ENCODE measurements around the gene FSIP1. TPM values are rescaled to one million over a fixed set of nuclear protein-coding genes. Genes with fewer than 3 reads are reported as not detected.

FSIP1 gene
- total RNA-seq, 1 experiment from 2014 or later, result 1.3 TPM

GRCh38 chr15:39629371-39629770 lies 153.3 kb downstream of the FSIP1 start:
- Mint-ChIP-seq H3K36me3 (ENCODE audit: insufficient read depth, unreplicated experiment) (no peaks in the 10 kb centered on the region), H3K27me3 (ENCODE audit: insufficient read depth, unreplicated experiment) (no peaks in the 10 kb centered on the region), H3K9me3 (ENCODE audit: unreplicated experiment) (no peaks in the 10 kb centered on the region), H3K4me3 (ENCODE audit: unreplicated experiment) (no peak overlapping the region), H3K4me1 (ENCODE audit: low read depth, unreplicated experiment) (peaks cover 7% of the 10 kb centered on the region), H3K27ac (ENCODE audit: unreplicated experiment) (no peak overlapping the region)
- Histone ChIP-seq H3K4me1 (0 out of 2 replicates have a peak, but pooled peaks cover 4% of the 10 kb centered on the region), H3K36me3 (ENCODE audit: control insufficient read depth, insufficient read depth, low read length) (no peaks in the 10 kb centered on the region), H3K4me3 (ENCODE audit: low read depth, low read length) (no peak overlapping the region), H3K27me3 (replicated peaks; ENCODE audit: control insufficient read depth, insufficient read depth, low read length) (no peaks in the 10 kb centered on the region), H3K9me3 (no peaks in the 10 kb centered on the region)
- ChIA-PET POLR2A (no interaction called here), CTCF (no interaction called here)
- no peak for TF ChIP-seq CTCF (IDR thresholded peaks at IDR 0.05; ENCODE audit: insufficient read depth in 1 of 2, low read depth in 1 of 2, low read length in 1 of 2, severe bottlenecking in 1 of 2, unreplicated experiment in 1 of 2)
- DNase-seq, result no peak
- intact Hi-C loops (cut with micrococcal nuclease; ENCODE audit: unreplicated experiment), result no loop called here
- no TSS peak for BruUV-seq (replicated peaks)

- 0 out of 2 replicates have a peak, but pooled peaks cover 4% of the 10 kb centered on the region for H3K4me1 ChIP-seq
- H3K9me3 ChIP-seq, result no peaks in the 10 kb centered on the region
- no peak overlapping the region for H3K27ac Mint-ChIP-seq (ENCODE audit: unreplicated experiment)
- peaks cover 7% of the 10 kb centered on the region for H3K4me1 Mint-ChIP-seq (ENCODE audit: low read depth, unreplicated experiment)
- H3K9me3 Mint-ChIP-seq (ENCODE audit: unreplicated experiment), result no peaks in the 10 kb centered on the region
- no peaks in the 10 kb centered on the region for H3K36me3 Mint-ChIP-seq (ENCODE audit: insufficient read depth, unreplicated experiment)
- no peak for DNase-seq
- H3K4me3 Mint-ChIP-seq (ENCODE audit: unreplicated experiment), result no peak overlapping the region
- BruUV-seq (replicated peaks), result no TSS peak
- ChIA-PET POLR2A (no interaction called here), CTCF (no interaction called here)
- intact Hi-C loops (cut with micrococcal nuclease; ENCODE audit: unreplicated experiment), result no loop called here
- H3K4me3 ChIP-seq (ENCODE audit: low read depth, low read length), result no peak overlapping the region
- no peaks in the 10 kb centered on the region for H3K27me3 Mint-ChIP-seq (ENCODE audit: insufficient read depth, unreplicated experiment)
- no peaks in the 10 kb centered on the region for H3K27me3 ChIP-seq (replicated peaks; ENCODE audit: control insufficient read depth, insufficient read depth, low read length)
- no peaks in the 10 kb centered on the region for H3K36me3 ChIP-seq (ENCODE audit: control insufficient read depth, insufficient read depth, low read length)
- TF ChIP-seq CTCF (IDR thresholded peaks at IDR 0.05; ENCODE audit: insufficient read depth in 1 of 2, low read depth in 1 of 2, low read length in 1 of 2, severe bottlenecking in 1 of 2, unreplicated experiment in 1 of 2), result no peak
Observed at GRCh38 chr15:39628546-39629257, 153.9 kb downstream of the FSIP1 start.

GRCh38 chr15:39628144-39628508 lies 154.5 kb downstream of the FSIP1 start:
- Mint-ChIP-seq H3K4me3 (ENCODE audit: unreplicated experiment) (no peak overlapping the region), H3K9me3 (ENCODE audit: unreplicated experiment) (no peaks in the 10 kb centered on the region), H3K27ac (ENCODE audit: unreplicated experiment) (no peak overlapping the region), H3K36me3 (ENCODE audit: insufficient read depth, unreplicated experiment) (no peaks in the 10 kb centered on the region), H3K27me3 (ENCODE audit: insufficient read depth, unreplicated experiment) (no peaks in the 10 kb centered on the region), H3K4me1 (ENCODE audit: low read depth, unreplicated experiment) (peaks cover 8% of the 10 kb centered on the region)
- H3K9me3 ChIP-seq, result no peaks in the 10 kb centered on the region
- 0 out of 2 replicates have a peak, but pooled peaks cover 4% of the 10 kb centered on the region for H3K4me1 ChIP-seq
- POLR2A ChIA-PET, result no interaction called here
- CTCF ChIA-PET, result no interaction called here
- no peak overlapping the region for H3K4me3 ChIP-seq (ENCODE audit: low read depth, low read length)
- peak in 1 of 2 experiments; percentile 54 for TF ChIP-seq CTCF (IDR thresholded peaks at IDR 0.05; ENCODE audit: insufficient read depth in 1 of 2, low read depth in 1 of 2, low read length in 1 of 2, severe bottlenecking in 1 of 2, unreplicated experiment in 1 of 2)
- peak in 1 of 2 experiments; percentile 25 for DNase-seq
- intact Hi-C loops (cut with micrococcal nuclease; ENCODE audit: unreplicated experiment), result no loop called here
- no TSS peak for BruUV-seq (replicated peaks)
- H3K36me3 ChIP-seq (ENCODE audit: control insufficient read depth, insufficient read depth, low read length), result no peaks in the 10 kb centered on the region
- no peaks in the 10 kb centered on the region for H3K27me3 ChIP-seq (replicated peaks; ENCODE audit: control insufficient read depth, insufficient read depth, low read length)

All from Caco-2 (cell line).